Right lobe of liver (tissue), 4 donors: ENCODE data around the gene C2CD4C.

ENCODE experiments used
- CTCF ChIP-seq, 4 donors: fragments of 200-600 bp in 3 of 4; fragments of 450-650 bp in 1 of 4; IDR thresholded peaks; one replicate each; pipeline versions ENCODE4 v1.5.1 to v1.8.0; 2016 to 2022; ENCODE audit warnings: antibody characterized with exemption in 4 of 4, mild to moderate bottlenecking in 2 of 4
- POLR2A ChIP-seq: fragments of 450-650 bp; IDR thresholded peaks from one replicate; pipeline ENCODE4 v1.6.1; 2017; ENCODE audit warnings: antibody characterized with exemption, mild to moderate bottlenecking
- donor health status: DM: no; HTN: no; CAD: no.
- donor health status: DM: no; HTN: no; CAD: no.
- donor health status: DM: no; HTN: yes; CAD: no.

GRCh38 chr19:371501-372168 is 37.3 kb downstream of the C2CD4C start:
- TF ChIP-seq CTCF (IDR thresholded peaks at IDR 0.05) (no peak), POLR2A (no peak)
